Erythroblast (primary cell): ENCODE data around the gene IRF2.

Experiments
- GATA1 ChIP-seq: IDR thresholded peaks from 2 replicates; pipeline ENCODE4 v1.6.1; 2011; ENCODE audit warnings: low read depth, mild to moderate bottlenecking, control low read depth, low read length, moderate library complexity
- POLR2A ChIP-seq: IDR thresholded peaks from 2 replicates; pipeline ENCODE4 v1.6.1; 2011; ENCODE audit warnings: mild to moderate bottlenecking, low read length

- TF ChIP-seq POLR2A (no peak), GATA1 (no peak)
These were observed 92.0 kb downstream of the IRF2 start for GRCh38 chr4:184382189-184382846.
